ENCODE results near the gene MAGI1.

Gene MAGI1

DNA sequence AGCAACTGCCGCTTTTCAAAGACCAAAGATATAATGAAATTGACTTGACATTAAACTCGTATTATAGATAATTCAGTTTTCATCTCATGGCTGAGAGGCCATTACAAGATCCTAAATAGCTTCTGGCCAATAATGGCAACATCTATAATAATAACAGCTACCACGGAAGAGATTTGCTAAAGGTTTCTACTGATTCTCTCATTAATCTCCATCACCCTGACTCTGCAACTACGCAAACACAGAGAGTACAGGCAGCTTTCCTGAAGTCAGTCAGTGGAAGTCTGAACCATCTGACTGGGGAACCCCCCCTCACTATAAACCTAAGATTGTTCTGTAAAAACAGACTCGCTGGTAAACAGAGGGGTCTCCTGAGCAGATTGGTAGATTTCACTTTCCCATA is 257.1 kb downstream of the MAGI1 start:
- DNase-seq = no peak

DNA sequence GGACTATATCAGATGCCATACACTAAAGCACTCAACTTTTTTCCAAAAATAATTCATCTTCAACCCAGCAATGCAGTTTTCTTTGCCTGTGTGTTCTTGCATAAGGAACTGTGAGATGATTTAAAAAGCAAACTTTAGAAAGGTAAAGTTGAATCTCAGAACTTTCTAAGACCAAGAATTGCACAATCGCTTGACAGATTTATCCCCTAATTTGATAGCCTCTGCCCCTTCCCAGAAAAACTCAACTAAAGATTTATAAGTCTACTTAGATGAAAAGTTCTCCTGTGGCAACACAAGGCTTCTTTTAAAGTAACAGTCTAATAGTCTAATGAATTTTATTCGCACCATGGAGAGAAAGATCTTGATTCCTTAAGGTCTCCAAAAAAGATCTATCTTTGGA is 259.3 kb downstream of the MAGI1 start:
- DNase-seq = no peak

DNA sequence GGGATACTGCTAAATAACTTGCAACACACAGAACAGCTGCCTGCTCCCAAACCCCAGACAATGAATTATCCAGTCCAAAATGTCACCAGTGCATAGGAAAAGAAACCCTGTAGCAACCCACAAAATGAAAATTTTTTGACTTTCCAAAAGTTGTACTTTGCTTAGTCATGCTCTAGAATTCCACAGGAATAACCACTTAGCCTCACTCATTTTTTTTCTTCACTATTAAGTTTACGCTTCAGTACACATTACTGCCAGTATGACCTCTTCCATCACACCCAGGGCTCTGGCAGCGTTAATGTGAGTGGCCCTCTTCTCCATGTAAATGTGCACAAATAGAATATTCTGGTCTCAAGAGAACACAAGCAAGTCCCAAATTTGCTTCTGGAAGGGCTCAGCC is 259.8 kb downstream of the MAGI1 start:
- no peak for DNase-seq

DNA sequence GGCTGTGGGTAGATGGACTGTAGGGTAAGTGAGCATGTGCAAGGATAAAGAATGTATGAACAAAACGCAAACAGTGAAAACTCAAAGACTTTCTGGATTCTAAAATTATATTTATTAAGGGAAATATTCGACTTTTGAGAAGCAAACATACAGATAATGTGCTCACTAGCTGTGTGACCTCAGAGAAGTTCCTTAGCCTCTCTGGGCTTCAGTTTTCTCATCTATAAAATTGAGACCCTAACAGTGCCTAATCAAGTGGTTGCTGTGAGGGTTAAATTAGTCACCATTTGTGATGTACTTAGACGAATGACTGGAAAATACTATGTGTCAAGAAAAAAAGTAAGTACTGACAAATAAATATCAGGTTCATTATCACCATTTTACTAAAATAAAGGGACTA is 261.7 kb downstream of the MAGI1 start:
- DNase-seq = no peak

DNA sequence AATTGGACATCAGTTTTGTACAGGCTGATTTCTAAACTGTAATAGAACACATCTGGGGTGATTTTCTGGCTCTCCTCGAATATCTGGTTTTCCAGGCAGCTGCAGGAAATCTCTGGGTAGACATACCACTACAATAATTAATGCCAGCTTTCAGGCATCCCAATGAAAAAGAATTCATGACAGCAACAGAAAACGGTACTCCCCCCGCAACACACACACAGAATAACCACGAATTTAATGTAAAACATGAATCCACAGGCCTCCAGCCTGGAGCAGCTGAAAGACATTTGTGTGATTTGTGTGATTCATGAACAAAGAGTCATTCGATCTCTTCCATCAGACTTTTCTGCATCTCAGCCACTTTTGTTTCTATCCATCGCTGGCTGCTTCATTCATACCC is 262.2 kb downstream of the MAGI1 start:
- DNase-seq = no peak

DNA sequence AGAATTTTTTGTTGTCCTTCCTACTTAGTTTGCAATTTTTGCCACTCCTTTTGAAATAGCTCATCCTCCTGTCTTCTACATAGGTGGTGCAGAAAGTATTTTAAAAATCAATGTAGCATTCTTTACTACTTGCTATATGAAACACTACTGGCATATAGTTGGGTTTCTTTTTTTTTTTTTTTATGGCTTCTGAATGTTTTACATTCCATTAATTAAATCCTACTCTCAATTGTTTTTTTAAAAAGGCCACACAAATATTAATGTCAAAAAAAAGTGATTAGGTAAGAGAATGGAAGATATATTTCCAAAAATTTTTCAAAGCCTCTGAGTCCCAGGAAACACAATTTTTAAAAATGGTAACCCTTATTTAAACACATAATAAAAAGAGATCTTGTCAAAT is 262.6 kb downstream of the MAGI1 start:
- no peak for DNase-seq

DNA sequence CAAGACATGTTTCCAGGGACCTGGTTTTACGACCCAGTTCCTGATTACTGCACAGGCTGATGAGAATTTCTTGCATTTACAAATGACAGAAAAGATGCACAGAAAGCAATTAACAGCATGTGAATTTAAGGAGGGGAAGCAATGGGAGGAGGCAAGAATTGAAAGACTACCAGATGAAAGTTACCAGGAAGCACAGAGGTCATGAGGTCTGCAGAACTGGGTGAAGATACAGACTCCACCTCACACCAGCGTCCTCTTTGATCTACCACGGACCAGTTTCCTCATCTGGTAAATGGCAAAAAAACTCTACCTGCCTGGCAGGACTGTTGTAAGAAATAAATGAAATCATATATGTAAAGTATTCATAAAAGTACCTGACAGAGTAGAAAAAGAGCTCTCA is 266.0 kb downstream of the MAGI1 start:
- DNase-seq = no peak

DNA sequence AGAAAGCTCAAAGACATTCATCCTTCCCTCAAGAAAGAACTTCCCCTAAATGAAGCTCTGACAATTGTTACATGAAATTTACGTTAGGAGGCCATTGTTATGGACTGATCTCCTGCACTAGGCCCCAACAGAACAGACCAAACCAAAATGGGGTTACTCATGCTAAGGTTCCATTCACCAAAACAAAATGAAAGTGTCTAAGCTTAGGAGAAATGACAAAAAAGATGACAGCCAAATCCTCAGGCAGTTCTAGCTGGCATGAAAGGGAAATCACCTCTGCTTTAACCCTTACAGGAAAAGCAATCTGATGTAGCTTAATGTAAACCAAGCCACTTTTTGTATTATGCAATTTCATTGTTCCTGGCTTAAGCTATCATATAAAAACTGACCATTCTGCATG is 271.2 kb downstream of the MAGI1 start:
- no peak for DNase-seq

DNA sequence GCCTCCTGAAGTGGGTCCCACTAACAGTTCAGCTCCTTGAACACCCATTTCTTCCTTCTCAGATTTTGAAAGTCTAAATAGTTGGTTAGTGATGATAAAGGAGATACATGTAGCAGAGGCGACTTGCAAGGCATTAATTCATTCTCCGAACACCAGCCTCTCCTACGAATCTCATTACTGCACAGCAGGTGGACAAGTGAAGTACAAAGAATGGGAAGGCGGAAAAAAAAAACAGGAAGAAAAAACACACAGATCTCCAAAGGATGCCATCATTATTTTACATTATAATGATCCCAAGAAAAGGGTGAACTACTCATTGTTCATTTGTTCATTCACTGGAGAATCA is 276.5 kb downstream of the MAGI1 start:
- DNase-seq = no peak

DNA sequence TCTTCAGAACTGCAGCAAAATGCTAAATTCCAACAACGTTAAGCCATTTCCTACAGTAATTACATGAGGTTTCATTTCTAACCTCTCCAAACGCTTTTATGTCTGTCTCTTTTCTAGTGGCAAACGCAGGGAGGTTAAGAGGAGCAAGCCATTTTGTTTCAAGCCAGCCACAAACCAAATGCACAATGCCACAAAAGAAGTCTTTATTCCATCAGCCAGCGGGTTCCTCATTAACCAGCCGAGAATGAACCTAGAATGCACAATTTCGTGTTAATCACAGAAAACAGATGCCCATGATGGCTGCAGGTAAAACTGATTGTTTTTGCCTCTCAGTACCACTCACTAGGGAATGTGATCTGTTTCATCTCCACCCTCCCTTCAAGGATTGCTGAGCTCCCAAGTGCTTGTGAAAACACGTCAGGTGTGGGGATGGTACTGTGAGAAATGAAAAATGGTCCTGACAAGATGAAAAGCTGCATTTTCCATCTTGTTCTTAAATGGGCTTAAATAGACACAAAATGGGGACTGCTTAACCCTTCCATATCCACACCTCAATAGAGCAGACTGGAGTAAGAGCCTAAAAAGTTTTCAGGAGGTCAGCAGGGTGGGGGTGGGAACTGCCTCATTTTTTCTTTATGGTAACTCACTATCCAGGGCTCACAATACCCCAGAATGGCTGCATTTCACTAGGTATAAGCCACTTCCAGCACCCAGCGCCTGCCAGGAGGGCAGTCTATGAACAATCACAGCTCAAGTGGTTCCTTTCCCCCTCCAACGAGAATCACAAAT is 277.1 kb downstream of the MAGI1 start:
- no peak for DNase-seq

DNA sequence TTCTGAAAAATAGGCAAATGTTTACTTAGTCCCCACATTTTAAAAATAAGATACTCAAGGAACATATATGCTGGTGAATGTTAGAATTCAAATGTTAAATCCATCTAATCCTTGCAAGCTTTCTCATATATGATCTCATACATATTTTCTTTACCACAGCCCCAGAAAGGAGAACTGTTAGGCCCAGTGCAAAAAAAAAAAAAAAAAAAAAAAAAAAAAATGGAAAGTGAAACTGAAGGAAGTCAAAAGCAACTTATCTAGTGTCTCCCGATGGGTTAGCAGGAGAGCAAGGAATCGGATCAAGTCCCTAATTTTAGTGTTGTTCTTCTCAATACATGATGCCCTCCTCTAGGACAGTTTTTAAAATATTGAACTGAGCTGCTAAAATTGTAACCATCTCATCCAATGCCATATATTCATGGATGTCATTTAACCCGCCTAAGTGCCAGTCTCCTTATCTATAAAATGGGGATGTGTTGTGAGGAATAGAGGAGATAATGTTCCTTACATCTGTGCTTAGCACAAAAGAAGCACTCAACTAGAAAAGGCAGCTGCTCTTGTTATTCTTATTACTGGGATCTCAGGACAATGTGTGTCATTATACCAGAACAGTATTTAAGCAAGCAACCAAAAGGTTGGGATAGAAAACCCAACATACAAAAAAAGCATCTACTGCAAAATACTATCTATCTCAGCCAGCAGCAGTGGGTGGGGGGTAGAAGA is 279.7 kb downstream of the MAGI1 start:
- DNase-seq = peak; percentile 2

DNA sequence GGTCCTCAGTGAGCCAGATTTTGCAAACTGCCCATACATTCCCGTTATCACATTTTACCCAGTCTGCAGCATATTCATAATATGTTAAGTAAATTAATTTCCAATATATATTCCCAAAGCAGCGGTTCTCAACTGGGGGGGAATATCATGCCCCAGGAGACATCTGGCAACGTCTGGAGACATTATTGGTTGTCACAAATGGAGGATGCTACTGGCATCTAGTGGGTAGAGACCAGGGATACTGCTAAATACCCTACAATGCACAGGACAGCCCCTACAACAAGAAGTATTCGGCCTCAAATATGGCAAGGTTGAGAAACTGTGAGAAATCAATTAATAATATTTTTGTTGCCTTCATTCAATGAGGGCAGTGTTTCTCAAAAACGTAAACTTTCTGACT is 280.3 kb downstream of the MAGI1 start:
- no peak for DNase-seq

DNA sequence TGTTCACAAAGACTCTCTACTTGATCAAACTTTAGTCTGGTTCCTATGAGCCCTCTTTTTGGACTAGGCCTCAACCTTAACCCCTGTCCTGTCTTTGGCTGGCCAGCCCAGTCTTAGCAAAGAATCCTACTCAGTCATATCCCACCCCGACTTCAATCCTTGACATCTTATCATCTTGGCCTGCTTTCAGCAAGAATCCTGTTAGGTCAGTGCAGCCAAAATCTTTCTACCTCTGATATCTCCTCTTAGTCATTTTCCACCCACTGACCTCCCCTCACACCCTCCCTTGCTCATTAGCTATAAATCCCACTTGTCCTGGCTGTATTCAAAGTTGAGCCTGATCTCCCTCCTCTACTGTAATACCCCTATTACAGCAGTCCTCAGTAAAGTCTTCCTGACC is 286.1 kb downstream of the MAGI1 start:
- no peak for DNase-seq

DNA sequence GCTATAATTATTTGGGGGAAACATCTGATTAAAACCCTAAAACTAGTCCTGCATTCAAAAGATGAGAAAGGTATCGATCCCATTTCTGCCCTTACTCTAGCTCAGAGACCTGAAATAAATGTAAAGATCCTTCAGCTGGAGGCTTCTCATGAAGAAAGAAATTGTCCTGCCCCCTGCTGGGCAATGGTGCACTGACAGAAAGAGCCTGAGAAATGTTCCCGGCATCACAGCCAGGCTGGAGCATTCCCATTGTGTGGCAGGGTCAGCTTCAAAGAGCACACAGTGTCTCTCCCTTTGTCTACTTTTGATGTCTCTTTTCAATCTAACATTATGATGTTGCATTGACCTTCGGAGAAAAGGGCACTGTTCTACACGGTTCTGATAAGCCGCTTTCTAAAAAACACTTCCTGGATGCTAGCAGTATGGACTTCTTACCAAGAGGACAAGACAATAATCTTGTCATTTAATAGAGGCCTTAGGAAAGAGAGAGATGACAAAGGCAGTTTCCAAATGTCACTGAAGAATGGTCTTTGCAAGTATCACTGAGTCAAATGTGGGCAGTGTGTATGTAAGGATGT is 287.5 kb downstream of the MAGI1 start:
- DNase-seq = peak; percentile 40

DNA sequence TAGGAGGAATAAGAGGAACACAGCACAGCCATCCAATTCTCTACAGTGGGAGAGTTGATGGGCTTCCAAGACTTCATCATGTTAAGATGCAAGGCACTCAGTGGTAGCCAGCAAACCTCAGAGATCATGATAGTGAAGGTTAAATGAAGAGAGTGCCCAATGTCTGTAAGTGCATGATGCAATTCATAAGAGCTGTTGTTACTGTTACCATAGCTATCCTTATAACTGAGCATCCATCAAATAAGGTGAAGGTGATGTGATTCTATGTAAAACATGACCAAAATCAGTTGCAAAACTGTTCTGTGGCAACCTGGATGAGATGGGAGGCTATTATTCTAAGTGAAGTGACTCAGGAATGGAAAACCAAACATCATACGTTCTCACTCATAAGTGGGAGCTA is 289.7 kb downstream of the MAGI1 start:
- no peak for DNase-seq

DNA sequence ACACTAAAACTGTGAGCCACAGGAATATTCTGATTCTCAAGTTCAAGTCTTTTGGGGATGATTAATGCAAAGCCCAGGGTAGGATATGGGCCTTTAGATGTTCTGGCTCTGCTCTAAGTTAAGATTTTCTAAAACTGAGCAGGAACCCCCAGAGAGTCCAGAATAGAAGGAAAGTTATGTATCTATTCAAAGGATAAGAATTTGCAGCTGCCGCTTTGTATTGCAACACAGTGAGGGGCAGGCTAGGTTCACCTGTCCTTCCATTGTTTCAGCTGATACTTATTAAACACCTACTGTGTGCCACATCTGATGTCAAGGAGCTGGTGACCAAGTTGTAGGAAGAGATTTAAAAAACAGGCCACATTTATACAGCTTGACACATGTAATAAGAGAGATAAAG is 290.4 kb downstream of the MAGI1 start:
- DNase-seq = no peak

DNA sequence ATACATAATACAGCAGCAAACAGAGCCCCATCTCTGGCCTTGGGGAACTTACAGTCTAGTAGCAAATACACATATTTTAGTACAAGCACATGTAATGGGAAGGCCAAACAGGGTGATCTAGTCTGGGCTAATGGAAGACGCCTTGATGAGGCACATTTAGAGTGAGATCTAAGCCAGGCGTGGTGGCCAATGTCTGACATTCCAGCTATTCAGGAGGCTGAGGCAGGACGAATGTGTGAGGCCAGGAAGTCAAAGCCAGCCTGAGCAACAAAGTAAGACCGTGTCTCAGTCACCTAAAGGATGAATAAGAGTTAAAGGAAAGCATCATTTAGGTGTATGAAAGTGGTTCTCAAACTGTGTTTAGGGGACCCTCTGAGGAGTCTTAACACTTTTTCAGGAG is 291.9 kb downstream of the MAGI1 start:
- no peak for DNase-seq

DNA sequence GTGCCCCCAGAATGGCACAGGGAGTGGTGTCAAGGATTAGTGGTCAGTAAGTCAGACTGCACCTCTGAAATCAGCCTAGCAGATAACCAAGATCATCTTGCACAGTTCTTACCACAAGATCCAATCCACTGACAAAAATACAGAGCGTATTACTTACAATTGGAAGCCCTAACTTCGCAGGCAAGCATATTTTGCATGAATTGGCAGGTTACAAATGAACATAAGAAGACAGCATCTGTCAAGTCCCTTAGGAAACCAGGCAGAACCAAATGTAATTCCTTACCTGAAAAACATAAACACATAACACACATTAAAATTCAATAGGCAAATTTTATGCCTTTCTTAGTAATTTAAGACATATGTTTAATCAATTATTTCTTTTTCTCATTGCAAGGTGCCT is 293.4 kb downstream of the MAGI1 start:
- no peak for DNase-seq

DNA sequence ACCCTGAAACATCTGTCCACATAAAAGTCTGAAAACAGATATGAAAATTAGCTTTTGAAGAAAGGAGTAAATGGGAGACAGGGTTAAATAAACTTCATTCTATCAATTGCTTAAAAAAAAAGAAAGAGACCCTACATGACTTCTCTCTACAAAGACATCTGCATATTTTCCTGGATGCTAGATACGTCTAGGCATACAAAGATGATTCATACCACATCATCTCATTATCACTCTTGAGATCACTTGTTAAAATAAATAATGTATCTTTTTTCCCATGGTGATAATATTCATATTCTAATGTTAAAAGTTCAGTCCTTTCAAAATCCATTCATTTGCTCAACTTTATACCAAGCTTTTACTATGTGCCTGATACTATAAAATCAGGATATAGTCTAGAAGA is 295.8 kb downstream of the MAGI1 start:
- no peak for DNase-seq

DNA sequence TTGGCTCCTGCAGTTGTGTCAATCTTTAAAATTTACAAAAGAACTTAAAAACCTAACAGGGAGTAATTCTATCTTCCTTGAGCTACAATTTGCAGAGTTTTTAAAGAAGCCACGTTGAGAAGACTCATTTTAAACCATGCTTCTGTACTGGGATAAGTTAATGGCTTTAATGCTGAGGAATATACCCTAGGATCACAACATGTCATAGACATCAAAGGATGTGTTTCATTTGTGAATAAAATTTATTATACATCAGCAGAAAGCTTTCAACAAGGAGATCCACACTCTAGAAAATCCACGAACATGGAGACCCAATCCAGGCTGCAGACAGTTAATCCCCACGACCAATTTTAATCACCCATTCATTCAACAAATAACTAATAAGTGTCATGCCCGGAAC is 297.2 kb downstream of the MAGI1 start:
- DNase-seq = no peak

DNA sequence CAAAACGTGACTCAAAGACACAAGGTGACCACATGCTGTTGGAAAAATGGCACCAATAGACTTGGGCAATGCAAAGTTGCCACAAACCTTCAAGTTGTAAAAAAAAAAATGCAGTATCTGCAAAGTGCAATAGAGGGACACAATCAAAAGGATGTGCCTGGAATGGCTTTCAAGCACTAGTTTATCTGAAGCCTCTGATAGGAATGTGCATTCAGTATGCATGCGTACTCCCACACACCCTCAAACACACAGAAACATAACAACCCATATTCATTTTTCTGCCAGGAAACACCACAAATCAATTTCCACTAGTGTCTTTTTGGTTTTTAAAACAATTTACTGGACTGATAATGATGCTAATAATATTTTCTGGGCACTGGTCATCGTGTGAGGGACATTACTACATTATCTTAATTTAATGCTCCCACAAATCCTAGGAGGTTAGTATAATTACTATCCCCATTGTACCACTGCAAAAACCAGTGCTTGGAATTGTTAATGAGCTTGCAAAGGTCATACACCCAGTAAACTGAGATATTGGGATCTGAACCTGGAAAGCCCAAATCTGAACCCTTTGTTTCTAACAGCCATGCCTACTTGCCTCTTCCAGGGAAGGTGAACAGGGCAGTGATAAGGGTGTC is 298.7 kb downstream of the MAGI1 start:
- no peak for DNase-seq

DNA sequence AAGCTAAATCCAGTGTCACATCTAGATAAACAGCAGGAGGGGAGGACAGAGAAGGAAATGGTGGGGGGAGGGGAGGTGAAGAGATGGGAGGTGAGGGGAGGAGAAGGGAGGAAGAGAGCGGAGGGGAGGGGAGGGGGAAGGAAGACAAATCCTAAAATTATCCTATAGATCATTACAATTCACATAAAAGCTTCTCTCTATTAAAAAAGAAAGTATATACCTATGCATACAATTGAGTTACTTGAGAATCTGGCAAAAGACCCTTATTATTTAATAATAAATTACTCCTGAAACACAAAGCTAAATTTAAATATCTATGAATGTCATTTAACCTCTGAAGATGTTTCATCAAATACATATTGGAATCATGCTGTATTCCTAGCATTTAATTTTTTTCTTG is 303.9 kb downstream of the MAGI1 start:
- no peak for DNase-seq

DNA sequence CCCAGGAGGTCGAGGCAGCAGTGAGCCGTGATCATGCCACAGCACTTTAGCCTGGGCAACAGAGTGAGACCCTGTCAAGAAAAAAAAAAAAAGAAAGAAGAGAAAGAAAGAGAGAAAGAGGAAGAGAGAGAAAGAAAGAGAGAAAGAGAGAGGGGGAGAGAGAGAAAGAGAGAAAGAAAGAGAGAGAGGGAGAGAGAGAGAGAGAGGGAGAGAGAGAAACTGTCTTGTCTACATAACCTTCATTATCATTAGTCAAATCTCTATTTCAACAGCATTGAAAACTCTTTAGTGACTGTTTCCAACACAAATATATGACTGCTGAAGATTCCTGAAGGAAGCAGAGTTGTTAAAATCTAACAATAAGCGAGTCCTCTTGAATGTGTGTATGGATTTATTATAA is 304.3 kb downstream of the MAGI1 start:
- no peak for DNase-seq

DNA sequence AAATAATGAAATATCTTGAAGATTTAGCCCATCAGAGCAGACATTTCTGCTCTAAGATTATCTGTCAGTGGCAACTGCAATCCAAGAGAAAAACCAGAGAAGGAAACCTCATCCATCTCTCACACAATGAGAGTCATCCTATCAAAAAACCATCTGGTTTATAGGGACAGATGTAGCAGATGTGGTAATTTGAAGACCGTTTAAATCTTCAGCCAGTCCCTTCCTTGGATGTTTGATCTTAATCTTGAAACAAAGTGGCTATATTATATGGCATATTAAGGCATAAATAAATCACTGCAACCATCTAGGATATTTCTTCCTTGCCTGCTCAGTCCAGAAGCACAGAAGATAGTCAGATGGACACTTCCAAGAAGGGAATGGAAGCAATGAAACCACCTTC is 305.3 kb downstream of the MAGI1 start:
- DNase-seq = no peak
